Stimulated activated CD4-positive, alpha-beta T cell treated with anti-CD3 and anti-CD28 coated beads, TNF-alpha, amount 100 ng/mL, for 1 hour (primary cell): ENCODE data around the gene RNF121.

Experiments
- DNase-seq, 3 donors: peaks; one replicate each; pipeline ENCODE4 v3.0.0-alpha.2; 2020; ENCODE audit warnings: low read depth in 3 of 3, low spot score in 1 of 3

The RNF121 gene

DNA sequence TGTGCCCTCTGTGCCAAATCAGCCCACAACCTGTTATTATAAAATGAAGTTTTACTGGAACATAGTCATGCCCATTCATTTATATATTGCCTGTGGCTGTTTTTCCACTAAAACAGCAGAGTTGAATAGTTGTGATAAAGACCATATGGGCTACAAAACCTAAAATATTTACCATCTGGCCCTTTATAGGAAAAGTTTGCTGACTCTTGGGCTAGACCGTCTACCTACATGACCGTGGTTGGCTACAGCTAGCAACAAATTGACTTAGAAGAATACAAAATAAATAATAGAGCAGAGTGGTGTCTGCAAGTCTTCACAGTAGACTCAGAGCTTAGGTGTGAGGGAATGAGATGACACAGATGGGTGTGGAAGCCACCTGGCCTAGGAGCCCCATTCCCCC lies 58.7 kb downstream of the RNF121 start:
- DNase-seq = no peak

DNA sequence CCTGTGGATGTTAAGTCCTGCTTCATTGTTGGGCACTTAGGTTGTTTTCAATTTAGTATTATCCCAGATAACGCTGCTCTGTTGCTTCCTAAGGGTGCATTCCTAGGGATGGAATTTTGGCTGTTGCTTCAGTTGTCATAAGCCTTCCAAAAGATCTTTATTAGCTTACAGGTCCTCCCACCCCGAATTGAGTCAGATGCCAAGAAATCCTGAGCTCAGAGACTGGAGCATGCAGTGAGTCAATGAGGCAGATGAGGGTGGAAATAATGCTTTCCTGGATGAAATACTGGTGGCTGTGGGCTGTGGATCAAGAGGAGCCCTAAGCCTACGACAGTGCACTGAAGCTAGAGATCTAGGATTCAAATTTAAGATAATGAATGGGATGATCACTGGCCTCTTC lies 59.2 kb downstream of the RNF121 start:
- no peak for DNase-seq

DNA sequence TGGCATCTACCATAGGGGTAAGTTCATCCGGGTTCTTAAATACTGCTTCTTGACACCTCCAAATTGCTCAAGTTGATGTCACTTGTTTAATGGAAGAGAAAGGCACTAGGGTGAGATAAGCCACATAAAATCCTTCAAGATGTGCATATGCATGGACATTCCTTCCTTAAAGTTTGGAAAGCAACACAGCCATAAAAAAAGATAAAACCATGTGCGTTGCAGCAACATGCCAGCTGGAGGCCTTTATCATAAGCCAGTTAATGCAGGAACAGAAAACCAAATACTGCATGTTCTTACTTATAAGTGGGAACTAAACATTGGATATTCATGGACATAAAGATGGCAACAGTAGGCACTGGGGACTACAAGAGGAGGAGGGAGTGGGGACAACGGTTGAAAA lies 61.9 kb downstream of the RNF121 start:
- no peak for DNase-seq

DNA sequence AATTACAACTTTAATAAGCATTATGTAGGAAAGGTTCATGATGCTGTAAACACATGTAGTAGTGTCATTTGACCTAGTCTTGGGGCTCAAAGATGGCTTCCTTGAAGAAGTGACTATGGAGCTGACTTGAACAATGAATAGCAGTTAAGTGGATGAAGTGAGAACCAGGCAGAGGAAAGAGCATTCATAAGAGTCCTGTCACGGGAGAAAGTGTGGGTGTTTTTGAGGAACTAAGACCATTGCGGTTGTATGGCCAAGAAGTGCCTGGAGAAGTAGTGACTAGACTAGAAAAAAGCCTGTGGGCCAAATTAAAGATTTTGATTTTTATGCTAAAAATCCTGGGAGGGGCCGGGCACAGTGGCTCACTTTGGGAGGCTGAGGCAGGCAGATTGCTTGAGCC lies 62.6 kb downstream of the RNF121 start:
- DNase-seq = no peak

DNA sequence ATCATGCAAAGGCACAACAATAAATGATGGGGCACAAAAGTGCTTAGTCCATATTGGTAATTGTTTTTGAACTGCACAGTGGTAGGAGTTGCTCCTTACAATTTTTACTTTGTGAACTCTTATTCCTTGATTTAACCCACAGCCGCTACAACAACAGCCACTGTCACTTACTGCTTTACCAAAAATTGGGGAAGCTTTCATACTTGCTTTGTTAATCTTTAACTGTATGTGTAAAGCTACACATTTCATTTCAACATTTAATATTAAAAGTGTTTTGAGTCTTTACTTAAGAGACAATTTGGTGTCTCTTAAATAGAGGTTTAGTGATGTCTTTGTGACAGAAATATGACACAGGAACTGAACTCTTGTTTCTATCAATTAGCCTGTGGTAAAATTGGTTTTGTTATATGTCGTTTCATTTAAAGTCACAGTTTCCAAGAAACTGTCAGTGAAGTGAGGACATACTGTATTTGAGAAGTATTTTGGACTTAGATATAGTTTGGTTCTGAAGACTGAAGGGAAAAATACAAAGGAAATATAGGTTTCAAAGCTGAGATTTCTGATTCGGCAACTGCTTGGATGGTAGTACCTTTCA lies 63.4 kb downstream of the RNF121 start:
- no peak for DNase-seq

DNA sequence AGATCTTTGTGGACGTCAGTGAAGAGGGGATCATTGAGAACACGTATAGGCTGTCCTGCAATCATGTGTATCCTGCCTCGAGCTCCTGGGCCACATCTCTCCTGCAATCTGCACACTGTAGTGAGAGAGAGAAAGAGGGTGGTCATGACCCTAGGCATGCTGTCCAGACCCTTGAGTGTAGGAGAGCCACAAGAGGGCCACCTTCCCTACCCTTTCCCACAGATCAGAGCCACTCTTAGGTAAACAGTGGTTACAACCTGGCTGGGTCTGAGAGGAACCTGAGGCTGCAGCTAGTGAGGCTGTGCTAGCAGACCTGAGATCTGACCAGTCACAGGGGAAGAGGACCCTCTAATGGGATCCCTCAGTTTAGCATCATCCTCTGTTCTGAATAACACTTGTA lies 65.9 kb downstream of the RNF121 start:
- DNase-seq = no peak

DNA sequence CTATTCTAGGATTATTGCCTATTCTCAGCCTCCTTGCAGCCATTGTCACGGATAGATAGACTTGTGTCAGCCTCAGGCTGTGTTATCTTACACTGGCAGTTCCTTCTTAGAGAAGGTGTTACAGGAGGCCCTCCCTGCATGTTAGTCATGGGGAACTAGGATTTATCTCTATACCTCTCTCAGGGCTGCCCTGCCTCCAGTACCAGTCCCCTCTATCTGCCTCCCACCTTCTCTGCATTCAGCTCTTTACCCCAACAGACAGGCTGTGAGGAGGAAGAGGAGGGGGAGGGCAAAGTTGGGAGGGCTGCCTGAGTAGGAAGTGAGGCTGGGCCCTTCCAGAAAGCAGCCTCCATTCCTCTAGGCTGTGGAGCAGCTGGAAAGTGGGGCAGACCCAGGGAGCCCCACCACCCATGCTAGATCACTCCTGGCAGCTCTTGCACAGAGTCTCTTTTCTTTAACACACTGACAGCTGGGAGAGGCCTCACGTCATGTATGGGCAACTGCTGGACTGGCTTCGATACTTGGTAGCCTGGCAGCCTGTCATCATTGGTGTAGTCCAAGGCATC lies 67.0 kb downstream of the RNF121 start:
- DNase-seq = no peak

DNA sequence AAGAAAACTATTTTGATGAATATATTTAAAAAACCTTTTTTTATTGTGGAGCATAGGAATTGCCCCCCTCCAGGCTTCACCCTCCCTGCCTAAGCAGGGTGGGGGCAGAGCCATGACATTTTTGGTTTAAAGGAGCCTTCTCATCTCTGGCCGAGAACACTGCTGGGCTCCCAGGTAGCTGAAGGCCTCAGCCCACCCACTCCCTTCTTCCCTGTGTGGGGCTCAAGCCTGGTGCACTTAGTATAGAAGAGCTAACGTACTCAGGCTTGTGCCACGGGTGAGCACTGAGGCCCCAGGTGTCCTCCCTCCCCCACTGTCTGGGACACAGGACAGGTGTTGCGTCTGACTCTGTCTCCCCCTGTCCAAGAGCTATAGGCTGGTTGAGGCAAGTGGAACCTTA lies 67.7 kb downstream of the RNF121 start:
- no peak for DNase-seq

DNA sequence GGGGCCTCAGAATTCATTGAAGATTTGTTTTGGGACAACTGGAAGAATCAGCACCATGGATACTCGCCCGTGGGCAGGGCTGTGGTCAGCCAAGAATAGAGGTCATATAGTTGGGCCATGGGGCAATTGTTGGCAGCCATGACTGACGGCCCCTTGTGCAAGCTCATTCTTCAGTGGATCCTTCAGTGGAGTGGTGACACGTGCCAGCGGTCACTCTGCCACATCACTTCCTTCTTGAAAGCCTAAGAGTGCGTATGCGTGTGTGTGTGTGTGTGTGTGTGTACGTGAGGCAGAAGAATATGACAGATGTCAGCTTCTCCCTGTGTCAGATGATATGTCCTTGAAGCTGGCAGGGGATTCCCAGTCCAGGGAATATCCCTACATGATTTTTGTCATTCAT lies 68.1 kb downstream of the RNF121 start:
- no peak for DNase-seq

DNA sequence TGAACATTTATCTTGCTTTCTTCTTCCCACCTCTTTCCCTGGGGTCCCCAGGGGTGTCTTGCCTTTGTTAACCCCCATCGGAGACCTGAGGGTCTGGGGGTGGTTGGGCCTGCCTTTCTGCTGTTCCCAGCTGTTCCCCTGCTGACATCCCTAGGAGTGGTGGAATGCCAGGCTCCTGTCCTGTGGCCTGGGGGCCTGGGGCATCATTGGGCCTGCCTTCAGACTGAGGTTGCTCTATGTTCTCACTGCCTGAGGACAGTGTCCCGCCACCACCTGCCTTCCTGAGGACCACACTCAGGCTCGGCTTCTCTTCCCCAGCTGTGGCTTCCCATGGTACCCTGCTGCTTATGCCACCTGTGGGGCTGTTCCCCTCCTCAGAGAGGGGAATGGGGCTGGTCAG lies 68.7 kb downstream of the RNF121 start:
- no peak for DNase-seq

DNA sequence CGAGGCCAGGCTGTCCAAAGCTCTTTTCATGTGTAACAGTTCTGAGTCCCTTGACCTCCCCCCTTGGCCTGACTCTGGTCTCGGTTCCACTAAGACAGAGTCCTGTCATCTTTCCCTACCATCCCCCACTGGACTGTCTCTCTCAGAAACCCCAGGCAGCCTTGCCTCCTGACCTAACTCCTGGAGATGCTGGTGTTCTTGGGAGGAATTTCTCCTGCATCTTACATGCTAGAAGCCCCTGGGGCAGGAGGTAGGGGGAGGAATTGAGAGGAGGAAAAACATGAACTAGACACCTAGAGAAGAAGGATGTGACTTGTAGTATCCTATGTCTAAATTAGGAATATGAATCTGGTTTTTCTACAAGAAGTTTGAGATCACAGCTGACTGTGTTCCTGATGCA lies 69.2 kb downstream of the RNF121 start:
- DNase-seq = no peak

DNA sequence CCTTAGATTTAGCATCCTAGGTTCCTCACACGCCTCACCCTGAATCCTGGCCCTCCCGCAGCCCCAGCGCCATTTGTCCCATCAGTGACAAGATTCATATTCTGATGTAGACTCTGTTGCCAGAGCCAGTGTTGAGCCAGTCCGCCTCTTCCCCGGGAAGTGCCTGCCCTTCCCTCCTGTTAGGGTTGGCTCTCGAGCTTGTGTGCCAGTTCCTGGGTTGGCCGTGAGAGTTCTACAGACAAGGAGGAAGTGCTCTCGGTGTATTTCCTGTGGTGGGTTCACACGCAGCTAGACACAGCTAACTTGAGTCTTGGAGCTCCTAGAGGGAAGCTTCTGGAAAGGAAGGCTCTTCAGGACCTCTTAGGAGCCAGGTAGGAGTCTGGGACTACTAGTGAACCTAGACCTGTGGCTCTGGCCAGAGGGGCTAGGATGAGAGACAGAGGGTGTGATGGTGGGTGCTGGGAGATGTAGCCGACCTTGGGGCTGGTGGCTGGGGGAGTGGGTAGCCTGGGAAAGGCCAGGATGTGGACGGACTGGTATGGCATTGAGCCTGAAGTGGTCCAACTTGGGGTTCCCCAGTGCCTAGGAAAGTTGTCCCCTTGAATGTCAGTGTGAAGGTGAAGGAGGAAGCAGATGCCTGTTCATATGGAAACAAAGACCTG lies 69.9 kb downstream of the RNF121 start, which contains the start of gene IL18BP:
Gene IL18BP, plus strand, starts transcription at position 261 of the 662 bp plus-strand sequence. CDS start 1,076 bp downstream, outside the sequence.
- DNase-seq = no peak

DNA sequence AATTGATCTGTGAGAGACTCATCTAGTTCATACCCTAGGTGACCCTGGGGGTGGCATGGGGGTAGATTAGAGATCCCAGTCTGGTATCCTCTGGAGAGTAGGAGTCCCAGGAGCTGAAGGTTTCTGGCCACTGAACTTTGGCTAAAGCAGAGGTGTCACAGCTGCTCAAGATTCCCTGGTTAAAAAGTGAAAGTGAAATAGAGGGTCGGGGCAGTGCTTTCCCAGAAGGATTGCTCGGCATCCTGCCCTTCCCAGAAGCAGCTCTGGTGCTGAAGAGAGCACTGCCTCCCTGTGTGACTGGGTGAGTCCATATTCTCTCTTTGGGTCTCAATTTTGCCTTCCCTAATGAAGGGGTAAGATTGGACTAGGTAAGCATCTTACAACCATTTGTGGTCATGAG lies 70.5 kb downstream of the RNF121 start:
- DNase-seq = no peak

DNA sequence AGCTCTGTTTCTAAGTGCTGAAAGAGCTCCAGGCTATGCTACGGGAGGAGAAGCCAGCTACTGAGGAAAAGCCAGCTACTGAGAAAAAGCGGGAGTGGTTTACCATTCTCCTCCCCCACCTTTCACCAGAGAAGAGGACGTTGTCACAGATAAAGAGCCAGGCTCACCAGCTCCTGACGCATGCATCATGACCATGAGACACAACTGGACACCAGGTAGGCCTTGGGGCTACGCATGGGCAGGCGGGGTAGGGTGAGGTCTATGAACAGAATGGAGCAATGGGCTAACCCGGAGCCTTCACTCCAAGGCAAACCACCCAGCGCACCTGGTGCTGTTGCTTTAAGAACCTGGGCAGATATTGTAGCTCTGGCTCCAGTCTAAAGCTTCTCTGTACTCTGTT lies 71.0 kb downstream of the RNF121 start:
- DNase-seq = no peak

DNA sequence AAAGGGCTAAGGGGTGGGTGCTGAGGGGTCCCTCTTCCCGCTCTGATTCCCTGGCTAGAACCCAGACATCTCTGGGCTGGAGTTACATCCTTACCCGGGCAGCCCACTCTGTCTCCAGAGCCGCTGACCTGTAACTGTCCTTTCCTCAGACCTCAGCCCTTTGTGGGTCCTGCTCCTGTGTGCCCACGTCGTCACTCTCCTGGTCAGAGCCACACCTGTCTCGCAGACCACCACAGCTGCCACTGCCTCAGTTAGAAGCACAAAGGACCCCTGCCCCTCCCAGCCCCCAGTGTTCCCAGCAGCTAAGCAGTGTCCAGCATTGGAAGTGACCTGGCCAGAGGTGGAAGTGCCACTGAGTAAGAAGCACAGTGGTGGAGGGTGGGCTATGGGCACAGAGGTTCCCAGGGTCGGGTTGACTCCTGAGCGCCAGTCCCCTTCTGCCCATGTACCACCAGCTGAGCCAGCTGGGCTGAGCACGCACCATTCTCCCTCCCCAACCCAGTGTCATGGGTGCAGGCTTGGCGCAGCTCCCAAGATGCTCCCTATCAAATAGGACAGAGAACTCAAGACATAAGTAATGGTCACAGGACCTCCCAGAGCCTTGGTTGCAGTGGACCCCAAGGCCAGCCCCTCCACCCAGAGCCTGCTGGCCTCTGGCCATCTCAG lies 71.5 kb downstream of the RNF121 start:
- DNase-seq = no peak

DNA sequence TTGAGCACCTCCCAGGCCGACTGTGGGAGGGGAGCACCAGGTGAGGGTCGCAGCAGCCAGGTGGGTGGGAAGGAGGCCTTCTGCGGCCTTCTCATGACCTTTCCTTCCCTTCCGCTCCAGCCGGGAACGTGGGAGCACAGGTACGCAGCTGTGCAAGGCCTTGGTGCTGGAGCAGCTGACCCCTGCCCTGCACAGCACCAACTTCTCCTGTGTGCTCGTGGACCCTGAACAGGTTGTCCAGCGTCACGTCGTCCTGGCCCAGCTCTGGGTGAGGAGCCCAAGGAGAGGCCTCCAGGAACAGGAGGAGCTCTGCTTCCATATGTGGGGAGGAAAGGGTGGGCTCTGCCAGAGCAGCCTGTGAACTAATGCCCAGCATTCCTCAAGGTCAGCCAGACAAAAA lies 72.4 kb downstream of the RNF121 start:
- DNase-seq = no peak

DNA sequence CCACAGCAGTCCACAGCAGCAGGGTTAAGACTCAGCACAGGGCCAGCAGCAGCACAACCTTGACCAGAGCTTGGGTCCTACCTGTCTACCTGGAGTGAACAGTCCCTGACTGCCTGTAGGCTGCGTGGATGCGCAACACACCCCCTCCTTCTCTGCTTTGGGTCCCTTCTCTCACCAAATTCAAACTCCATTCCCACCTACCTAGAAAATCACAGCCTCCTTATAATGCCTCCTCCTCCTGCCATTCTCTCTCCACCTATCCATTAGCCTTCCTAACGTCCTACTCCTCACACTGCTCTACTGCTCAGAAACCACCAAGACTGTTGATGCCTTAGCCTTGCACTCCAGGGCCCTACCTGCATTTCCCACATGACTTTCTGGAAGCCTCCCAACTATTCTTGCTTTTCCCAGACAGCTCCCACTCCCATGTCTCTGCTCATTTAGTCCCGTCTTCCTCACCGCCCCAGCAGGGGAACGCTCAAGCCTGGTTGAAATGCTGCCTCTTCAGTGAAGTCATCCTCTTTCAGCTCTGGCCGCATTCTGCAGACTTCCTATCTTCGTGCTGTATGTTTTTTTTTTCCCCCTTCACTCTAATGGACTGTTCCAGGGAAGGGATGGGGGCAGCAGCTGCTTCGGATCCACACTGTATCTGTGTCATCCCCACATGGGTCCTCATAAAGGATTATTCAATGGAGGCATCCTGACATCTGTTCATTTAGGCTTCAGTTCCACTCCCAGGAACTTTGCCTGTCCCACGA lies 73.2 kb downstream of the RNF121 start:
- no peak for DNase-seq

DNA sequence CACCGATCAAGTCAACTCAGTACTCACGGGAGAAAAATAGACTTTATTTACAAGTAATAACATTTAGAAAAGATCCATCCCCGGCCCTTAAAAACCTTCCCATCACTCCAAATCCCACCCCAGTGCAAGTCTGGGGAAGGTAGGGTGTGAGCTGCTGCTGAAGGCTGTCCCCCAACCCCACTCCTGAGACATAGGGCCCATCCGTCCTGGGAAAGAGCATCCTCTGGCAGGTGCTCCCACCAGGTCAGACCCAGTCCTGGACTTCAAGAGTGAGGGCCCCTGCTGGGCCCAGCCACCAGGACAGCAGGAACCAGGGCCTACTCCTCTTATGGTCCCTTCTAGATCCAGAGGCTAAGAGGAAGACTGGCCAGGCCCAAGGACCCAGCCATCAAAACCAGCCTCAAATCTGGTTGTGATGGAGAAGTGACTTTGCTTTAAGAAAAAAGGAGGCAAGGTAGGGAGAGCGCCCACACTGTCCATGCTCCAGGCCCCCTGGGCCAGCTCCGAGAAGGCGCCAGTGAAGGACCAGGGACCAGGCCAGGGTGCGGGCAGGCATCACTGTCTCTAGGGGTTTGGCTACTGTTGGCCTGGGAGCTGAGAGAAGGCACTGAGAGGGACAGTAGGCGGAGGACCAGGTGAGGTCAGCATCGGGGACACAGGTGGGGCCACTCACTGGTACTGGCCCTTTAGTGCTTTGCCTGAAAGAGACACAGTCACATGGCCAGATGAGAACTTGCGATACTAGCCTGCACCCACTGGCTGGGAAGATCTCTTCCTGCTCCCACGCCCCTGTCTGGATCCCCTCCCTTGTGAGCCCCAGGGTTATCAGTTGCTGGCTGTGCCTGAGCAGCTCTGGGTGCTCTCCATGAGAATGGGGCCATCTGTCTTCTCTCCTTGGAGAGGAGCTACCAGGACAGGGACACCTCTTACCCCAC lies 74.3 kb downstream of the RNF121 start:
- DNase-seq = no peak

DNA sequence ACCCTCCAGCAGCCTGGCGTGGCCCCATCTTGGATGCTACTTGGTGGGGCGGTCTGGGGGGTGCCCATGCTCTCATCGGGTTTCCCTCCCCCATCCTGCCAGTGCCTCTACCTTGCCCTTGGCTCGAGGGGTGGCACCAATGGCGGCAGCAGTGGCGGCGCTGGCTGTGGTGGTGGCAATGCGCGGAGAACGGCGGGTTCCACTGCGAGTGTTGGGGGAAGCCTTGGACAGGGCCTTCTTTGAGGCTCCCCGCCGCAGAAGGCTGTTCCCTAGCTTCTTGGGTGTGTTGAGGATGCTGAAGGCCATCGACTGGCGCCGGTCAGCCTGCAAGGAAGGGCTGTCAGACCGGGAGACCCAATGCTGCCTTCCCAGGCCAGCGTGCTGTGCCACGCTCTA lies 74.9 kb downstream of the RNF121 start:
- DNase-seq = no peak

DNA sequence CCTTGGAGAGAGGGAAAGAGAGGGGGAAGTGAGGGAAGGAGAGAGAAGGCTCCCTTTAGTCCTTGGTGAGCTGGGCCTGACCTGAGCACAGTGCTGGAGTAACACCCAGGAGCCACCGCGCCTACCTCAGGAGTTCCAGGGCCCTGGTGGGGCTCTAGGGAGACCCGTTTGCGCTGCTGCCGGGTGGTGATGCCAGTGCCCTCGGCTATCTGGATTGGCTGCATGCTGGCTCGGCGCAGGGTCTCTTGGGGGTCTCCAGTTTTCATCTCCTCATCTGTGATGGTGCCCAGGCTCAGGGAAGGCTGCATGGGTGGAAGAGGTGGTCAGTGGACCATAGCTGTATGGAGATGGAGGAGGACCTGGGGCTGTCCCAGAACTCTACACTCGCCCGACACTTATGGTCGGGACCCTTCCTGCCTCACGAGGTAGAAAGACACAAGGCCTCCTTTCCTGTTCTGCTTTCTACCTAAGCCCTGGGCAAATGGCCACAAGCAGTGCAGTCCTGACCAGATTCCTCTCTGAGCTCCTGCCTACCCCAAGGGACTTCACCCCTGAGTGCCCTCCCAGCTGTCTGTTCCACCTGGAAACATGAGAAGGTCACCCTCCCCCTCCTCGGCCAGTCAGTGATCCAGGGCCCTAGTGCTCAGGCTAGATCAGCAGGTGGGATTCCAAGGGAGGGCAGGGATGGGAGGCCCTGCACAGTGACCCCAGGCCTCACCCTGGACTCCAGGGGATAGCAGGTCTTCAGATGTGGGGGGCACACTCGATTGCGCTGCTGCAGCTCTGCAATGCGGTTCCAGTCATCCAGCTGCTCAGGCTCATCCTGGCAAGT lies 75.9 kb downstream of the RNF121 start:
- DNase-seq = no peak
